Middle frontal gyrus (tissue), 1 donor: ENCODE results near the gene GPS1.

Experiments used
- DNase-seq: peaks from one replicate; pipeline ENCODE4 v3.0.0-alpha.2; 2015; ENCODE audit warnings: low spot score; ENCODE audit errors: extremely low spot score

GPS1 gene

DNA sequence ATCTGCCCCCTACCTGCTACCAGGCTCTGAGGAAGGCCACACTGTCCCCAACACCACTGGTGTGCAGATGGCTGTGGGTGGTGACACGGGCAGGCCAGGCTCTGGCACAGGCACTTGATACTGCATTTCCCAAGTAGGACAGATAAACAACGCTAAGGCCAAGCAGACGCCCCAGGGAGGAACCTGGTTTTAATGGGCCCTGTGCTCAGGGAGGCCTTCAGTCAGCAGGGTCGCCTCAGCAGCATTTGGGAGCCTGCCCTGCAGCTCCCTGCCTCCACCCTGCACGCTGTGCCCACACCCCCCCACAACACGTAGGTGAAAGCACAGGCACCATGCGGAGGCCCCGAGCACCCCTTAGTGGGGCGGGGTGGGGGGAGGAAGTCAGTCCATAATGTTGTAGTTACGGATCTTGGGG, 49.6 kb downstream of the GPS1 start:
- no peak for DNase-seq

- no peak for DNase-seq
Measured at GRCh38 chr17:82101767-82102679, 50.3 kb downstream of the GPS1 start.

DNA sequence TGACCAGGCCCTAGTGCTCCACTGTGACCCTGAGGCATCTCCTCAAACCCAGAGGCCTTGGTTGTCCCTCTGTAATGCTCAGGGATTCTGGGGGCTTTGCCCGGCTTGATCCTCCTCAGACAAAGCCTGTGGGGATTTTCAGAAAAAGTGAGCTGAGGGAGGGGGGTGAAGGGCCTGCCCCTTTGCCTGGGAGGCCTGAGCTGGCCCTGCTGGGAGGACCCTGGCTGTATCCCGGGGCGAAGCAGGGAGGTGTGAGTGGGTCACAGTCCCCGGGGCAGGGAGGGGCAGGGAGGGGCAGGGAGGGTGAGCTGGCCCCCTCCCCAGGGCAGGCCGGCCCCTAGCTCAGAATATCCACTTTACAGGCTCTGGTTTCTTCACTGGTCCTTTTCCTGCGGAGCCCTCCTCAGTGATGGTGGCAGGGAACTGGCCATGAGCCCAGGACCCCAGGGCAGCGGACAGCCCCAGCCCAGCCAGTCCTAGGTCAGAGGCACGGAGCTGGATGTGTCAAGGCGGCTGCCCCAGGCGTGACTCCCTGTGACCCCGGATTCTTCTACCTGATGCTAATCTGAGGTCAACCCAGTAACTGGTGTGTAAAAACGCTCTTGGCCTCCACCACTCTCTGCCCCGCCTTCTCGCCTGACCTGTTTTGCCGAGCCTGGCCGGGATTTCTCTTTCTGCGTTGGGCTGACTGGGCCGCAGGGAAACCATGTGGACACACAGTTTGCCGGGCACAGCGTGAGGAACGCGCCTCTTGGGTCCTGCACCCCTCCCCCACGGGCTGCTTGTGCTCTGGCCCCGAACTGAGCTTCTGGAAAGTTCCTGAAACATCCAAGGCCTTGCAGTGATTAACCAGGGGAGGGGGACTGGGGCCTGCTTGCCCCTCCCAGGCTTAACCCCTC, 52.1 kb downstream of the GPS1 start:
- DNase-seq = no peak

GRCh38 chr17:82104797-82105416, 53.2 kb downstream of the GPS1 start:
- no peak for DNase-seq

DNA sequence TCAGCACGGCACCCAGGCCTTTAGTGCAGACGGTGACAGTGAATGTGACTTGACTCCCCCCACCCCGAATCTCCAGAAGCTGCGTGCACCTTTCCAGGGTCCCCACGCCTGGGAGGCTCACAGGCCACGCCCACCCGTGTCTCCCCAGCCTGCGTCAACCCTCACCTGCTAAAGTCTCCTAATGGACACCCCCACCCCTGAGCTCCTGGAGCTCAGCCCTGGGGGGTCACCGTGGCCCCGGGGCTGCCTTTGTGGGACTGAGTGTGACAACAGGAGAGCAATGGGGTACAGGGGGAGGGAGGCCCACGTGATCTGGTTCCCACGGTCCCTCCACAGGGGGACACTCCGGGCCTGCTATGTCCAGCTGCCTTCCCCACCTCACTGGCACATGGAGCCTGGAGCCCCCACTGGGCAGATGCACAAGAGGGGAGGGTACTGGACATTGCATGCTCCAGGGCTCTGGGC, 53.8 kb downstream of the GPS1 start:
- DNase-seq = no peak

GRCh38 chr17:82105882-82106687, 54.4 kb downstream of the GPS1 start:
- no peak for DNase-seq

GRCh38 chr17:82106688-82107305, 55.1 kb downstream of the GPS1 start:
- no peak for DNase-seq
